ENCODE measurements around the gene DNAH17. TPM values are rescaled to one million over a fixed set of nuclear protein-coding genes. Genes with fewer than 3 reads are reported as not detected.
A peak's percentile ranks its signal among the peaks of the same experiment; 100 is the strongest.

The DNAH17 gene
- total and polyA plus RNA-seq, 4 donors, result 0.61 to 4.8 (median 2.7) TPM

DNA sequence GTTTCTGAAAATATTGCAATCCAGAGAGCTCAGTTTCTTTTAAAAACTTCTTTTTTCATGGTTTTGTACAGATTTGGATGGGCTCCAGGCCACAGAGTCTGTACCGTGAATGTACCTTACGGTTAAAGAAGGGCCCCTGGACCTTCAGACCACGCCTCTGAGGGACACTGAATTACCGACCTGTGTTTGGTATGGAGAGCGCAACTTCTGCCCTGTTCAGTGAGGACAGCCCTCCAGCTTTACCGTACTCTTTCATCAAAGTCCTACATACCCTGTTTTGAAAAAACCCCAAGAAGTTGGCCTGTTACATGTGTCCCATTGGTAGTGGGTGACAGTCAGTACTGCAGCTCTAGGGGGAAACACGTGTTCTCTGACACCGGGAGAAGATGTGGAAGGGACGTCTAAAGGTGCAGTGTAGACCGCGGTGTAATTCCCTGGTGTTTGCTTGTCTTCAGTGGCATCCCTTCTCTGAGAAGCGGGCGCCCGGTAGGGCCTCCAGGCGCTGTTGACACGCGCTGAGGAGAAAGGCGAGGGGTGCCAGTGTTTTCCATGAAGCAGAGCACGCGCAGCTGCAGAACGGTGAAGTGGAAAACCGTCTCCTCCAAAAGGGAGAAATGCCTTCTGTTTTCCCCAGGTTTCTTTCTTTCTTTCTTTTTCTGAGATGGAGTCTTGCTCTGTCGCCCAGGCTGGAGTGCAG is 192.6 kb downstream of the DNAH17 start:
- no peak for DNase-seq (ENCODE audit: low read depth in 4 of 6, low spot score in 6 of 6)
- Histone ChIP-seq H3K9me3 (ENCODE audit: control insufficient read depth, insufficient read depth, low read length) (no peaks in the 10 kb centered on the region), H3K36me3 (ENCODE audit: control insufficient read depth, insufficient read depth, low read length) (peaks cover 9% of the 10 kb centered on the region), H3K27me3 (ENCODE audit: control insufficient read depth, insufficient read depth, low read length) (no peaks in the 10 kb centered on the region), H3K4me1 (ENCODE audit: control insufficient read depth, insufficient read depth, low read length) (peaks cover 4% of the 10 kb centered on the region), H3K27ac (ENCODE audit: low read depth, low read length) (no peak overlapping the region), H3K4me3 (ENCODE audit: low read depth, low read length) (no peak overlapping the region)
- 89% methylated on average over 18 of the region's 23 CpGs for WGBS (ENCODE audit: insufficient coverage)

DNA sequence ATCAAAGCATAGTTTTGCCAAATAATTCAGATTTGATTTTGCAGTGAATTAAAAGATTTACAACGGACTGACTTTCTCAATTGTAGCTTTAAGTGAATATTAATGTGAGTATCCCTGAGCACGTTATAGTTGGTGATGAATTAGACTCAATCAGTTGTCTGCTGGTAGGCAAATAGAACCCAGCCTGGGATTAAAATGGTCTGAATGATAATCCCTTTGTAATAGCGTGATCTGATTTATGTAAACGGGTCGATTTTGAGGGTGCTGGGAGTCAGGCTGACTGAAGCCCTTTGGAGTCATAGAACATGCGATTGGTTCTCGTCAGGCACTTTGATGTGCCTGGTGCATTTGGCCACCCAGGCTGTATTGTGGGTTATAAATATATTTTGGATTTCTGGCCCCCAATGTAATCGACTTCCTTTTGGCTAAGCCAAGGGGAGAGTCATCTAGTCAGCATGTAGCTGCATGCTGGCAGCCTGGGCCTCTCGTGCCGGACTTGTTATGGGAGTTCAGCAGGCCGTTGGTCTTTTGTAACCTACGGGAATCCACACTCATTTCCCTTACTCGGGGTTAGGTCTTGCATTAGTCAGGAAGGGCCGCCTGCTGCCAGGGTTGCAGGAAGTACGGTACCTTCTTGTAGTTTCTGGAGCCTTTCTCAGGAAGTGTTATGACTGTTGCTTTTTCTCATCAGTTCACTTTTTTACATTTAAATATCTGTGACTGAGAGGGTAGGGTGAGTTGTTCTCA is 193.3 kb downstream of the DNAH17 start:
- peaks cover 9% of the 10 kb centered on the region for H3K36me3 ChIP-seq (ENCODE audit: control insufficient read depth, insufficient read depth, low read length)
- peak overlapping the region; percentile 3 for H3K27ac ChIP-seq (ENCODE audit: low read depth, low read length)
- peak in 1 of 6 donors; percentile 44 for DNase-seq (ENCODE audit: low read depth in 4 of 6, low spot score in 6 of 6)
- peaks cover 11% of the 10 kb centered on the region for H3K4me1 ChIP-seq (ENCODE audit: control insufficient read depth, insufficient read depth, low read length)
- H3K27me3 ChIP-seq (ENCODE audit: control insufficient read depth, insufficient read depth, low read length), result no peaks in the 10 kb centered on the region
- H3K4me3 ChIP-seq (ENCODE audit: low read depth, low read length), result no peak overlapping the region
- 77% methylated on average over 12 of the region's 15 CpGs for WGBS (ENCODE audit: insufficient coverage)
- H3K9me3 ChIP-seq (ENCODE audit: control insufficient read depth, insufficient read depth, low read length), result no peaks in the 10 kb centered on the region

GRCh38 chr17:78381601-78382232 is 195.5 kb downstream of the DNAH17 start:
- Histone ChIP-seq H3K4me1 (ENCODE audit: control insufficient read depth, insufficient read depth, low read length) (peaks cover 15% of the 10 kb centered on the region), H3K36me3 (ENCODE audit: control insufficient read depth, insufficient read depth, low read length) (peaks cover 5% of the 10 kb centered on the region), H3K27ac (ENCODE audit: low read depth, low read length) (no peak overlapping the region), H3K4me3 (ENCODE audit: low read depth, low read length) (no peak overlapping the region), H3K9me3 (ENCODE audit: control insufficient read depth, insufficient read depth, low read length) (no peaks in the 10 kb centered on the region), H3K27me3 (ENCODE audit: control insufficient read depth, insufficient read depth, low read length) (no peaks in the 10 kb centered on the region)
- 75% methylated on average over 6 of the region's 12 CpGs for WGBS (ENCODE audit: insufficient coverage)
- DNase-seq (ENCODE audit: low read depth in 4 of 6, low spot score in 6 of 6), result no peak

DNA sequence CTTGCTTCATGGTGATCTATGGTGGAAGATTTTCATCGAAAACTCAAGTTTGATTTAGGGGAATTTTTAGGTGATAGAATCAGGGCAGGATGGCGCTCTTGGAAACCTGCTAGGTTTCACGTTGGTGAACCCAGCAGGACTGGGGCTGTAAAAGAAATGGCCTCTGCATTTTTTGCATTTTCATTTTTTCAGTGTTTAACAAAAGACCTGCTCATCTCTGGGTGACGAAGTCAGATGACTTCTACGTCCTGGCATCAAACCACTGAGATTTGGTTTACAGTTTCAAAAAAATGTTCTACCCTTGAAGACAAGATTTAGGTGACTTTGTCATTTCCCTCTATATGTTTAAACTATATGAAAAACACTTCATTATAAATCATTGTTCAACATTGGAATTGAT is 196.8 kb downstream of the DNAH17 start:
- 100% methylated on average over 1 of the region's 5 CpGs for WGBS (ENCODE audit: insufficient coverage)
- Histone ChIP-seq H3K27ac (ENCODE audit: low read depth, low read length) (no peak overlapping the region), H3K27me3 (ENCODE audit: control insufficient read depth, insufficient read depth, low read length) (no peaks in the 10 kb centered on the region)

DNA sequence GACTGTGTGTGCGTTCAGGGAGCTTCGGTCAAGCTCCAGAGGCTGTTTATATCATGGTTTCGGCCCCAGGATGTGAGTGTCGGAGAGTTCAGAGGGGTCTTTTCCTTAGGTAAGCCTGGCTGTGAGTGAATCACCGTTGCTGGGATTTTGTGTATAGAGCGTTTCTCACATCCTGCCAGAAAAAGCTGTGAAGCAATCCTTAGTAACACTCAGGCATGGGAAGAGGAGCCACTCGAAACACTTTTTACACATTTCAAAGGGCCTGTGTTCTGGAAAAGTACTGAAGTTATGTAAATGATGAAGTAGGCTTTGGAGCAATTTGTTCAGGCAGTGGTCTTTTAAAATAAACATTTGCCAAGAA is 198.1 kb downstream of the DNAH17 start:
- peak overlapping the region; percentile 91 for H3K4me3 ChIP-seq (ENCODE audit: low read depth, low read length)
- peaks cover 4% of the 10 kb centered on the region for H3K27me3 ChIP-seq (ENCODE audit: control insufficient read depth, insufficient read depth, low read length)
- no peak for DNase-seq (ENCODE audit: low read depth in 4 of 6, low spot score in 6 of 6)
- H3K27ac ChIP-seq (ENCODE audit: low read depth, low read length), result peak overlapping the region; percentile 52
- WGBS (ENCODE audit: insufficient coverage), result 14% methylated on average over 5 of the region's 7 CpGs
- no peaks in the 10 kb centered on the region for H3K9me3 ChIP-seq (ENCODE audit: control insufficient read depth, insufficient read depth, low read length)
- H3K36me3 ChIP-seq (ENCODE audit: control insufficient read depth, insufficient read depth, low read length), result no peaks in the 10 kb centered on the region
- peaks cover 15% of the 10 kb centered on the region for H3K4me1 ChIP-seq (ENCODE audit: control insufficient read depth, insufficient read depth, low read length)

More for the DNA sequence above, 196.8 kb downstream of the DNAH17 start:
- DNase-seq (ENCODE audit: low read depth in 4 of 6, low spot score in 6 of 6), result no peak
- Histone ChIP-seq H3K9me3 (ENCODE audit: control insufficient read depth, insufficient read depth, low read length) (no peaks in the 10 kb centered on the region), H3K4me3 (ENCODE audit: low read depth, low read length) (no peak overlapping the region), H3K4me1 (ENCODE audit: control insufficient read depth, insufficient read depth, low read length) (peaks cover 15% of the 10 kb centered on the region), H3K36me3 (ENCODE audit: control insufficient read depth, insufficient read depth, low read length) (peaks cover 5% of the 10 kb centered on the region)

DNA sequence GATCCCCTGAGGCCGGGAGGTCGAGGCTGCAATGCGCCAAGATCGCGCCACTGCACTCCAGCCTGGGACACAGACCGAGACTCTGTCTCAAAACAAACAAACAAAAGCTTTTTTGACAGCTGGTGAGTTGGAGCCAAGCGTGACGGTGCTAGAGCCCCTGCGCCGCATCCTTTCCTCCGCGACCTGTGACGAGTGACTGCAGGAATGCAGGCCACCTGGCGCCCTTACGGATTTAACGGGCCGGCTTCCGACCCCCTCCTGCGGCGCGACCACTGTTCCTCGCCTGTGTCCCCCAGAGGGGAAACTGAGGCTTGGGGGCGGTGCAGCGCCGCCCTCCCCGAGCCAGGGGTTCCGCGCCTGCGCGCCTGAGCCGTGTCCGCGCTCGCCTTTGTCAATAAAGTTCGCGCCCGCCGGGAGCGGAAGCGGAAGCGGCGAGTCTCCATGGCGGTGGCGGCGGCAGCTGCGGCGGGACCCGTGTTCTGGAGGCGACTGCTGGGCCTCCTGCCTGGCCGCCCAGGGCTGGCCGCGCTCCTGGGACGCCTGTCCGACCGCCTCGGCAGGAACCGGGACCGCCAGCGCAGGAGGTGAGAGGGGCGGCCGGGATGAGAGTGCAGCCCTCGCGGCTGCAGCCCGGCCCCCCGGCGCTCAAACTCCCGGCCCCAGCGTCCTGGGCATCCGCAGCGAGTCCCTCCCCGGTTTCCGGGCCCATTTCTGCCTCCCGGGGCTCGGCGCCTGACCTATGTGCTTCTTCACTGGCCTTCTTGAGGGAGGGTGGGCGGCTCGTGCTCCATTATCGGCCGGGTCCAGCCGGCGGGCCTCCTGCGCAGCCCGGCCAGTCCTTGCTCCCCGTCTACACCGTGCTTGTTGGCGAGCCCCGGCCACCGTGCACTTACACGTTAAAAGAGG is 198.7 kb downstream of the DNAH17 start, which contains the start of gene PGS1:
TSS of gene PGS1 (plus strand) at position 425 of the 906 bp plus-strand sequence. CDS start at position 442, 17 bp downstream.
- 1% methylated on average over 89 of the region's 89 CpGs for WGBS (ENCODE audit: insufficient coverage)
- Histone ChIP-seq H3K27me3 (ENCODE audit: control insufficient read depth, insufficient read depth, low read length) (peaks cover 4% of the 10 kb centered on the region), H3K4me3 (ENCODE audit: low read depth, low read length) (peak within 1 kb of the TSS; percentile 91), H3K4me1 (ENCODE audit: control insufficient read depth, insufficient read depth, low read length) (peaks cover 15% of the 10 kb centered on the region), H3K27ac (ENCODE audit: low read depth, low read length) (peak within 1 kb of the TSS; percentile 57), H3K36me3 (ENCODE audit: control insufficient read depth, insufficient read depth, low read length) (no peaks in the 10 kb centered on the region), H3K9me3 (ENCODE audit: control insufficient read depth, insufficient read depth, low read length) (no peaks in the 10 kb centered on the region)
- peak in 5 of 6 donors; percentile 64 to 94 (median 77) for DNase-seq (ENCODE audit: low read depth in 4 of 6, low spot score in 6 of 6)

DNA sequence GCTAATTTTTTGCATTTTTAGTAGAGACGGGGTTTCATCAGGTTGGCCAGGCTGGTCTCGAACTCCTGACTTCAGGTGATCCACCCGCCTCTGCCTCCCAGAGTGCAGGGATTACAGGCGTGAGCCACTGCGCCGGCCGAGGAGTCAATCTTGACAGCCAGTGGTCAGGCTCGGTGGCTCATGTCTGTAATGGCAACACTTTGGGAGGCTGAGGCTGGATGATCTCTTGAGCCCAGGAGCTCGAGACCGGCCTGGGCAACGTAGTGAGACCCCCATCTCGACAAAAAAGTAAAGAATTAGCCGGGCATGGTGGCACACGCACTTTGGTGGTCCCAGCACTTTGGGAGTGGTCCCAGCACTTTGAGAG is 199.4 kb downstream of the DNAH17 start:
- Histone ChIP-seq H3K27me3 (ENCODE audit: control insufficient read depth, insufficient read depth, low read length) (peaks cover 4% of the 10 kb centered on the region), H3K27ac (ENCODE audit: low read depth, low read length) (no peak overlapping the region), H3K9me3 (ENCODE audit: control insufficient read depth, insufficient read depth, low read length) (no peaks in the 10 kb centered on the region), H3K36me3 (ENCODE audit: control insufficient read depth, insufficient read depth, low read length) (no peaks in the 10 kb centered on the region), H3K4me1 (ENCODE audit: control insufficient read depth, insufficient read depth, low read length) (peaks cover 15% of the 10 kb centered on the region), H3K4me3 (ENCODE audit: low read depth, low read length) (peak overlapping the region; percentile 91)
- WGBS (ENCODE audit: insufficient coverage), result 64% methylated on average over 14 of the region's 14 CpGs
- DNase-seq (ENCODE audit: low read depth in 4 of 6, low spot score in 6 of 6), result no peak

DNA sequence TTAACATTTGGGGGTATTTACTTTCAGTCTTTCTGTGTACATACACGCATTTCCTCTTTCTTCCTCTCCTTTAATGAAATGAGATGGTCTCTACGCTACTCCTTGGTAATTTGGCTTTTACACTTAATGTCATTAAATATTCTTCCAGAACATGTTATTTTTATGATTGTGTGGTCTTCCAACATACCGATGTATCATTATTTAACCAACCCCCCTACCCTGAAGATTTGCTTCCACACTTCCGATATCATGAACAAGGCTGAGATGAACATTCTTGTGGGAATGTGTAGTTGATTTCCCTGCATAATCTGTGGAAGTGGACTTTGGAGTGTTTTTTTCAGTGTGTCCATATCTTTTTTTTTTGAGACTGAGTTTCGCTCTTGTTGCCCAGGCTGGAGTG is 201.0 kb downstream of the DNAH17 start:
- no peak for DNase-seq (ENCODE audit: low read depth in 4 of 6, low spot score in 6 of 6)
- Histone ChIP-seq H3K4me1 (ENCODE audit: control insufficient read depth, insufficient read depth, low read length) (peaks cover 15% of the 10 kb centered on the region), H3K9me3 (ENCODE audit: control insufficient read depth, insufficient read depth, low read length) (no peaks in the 10 kb centered on the region), H3K27me3 (ENCODE audit: control insufficient read depth, insufficient read depth, low read length) (peaks cover 4% of the 10 kb centered on the region), H3K27ac (ENCODE audit: low read depth, low read length) (no peak overlapping the region), H3K36me3 (ENCODE audit: control insufficient read depth, insufficient read depth, low read length) (no peaks in the 10 kb centered on the region), H3K4me3 (ENCODE audit: low read depth, low read length) (no peak overlapping the region)
- 100% methylated on average over 1 of the region's 5 CpGs for WGBS (ENCODE audit: insufficient coverage)

Measured in spinal cord (tissue), 10 donors.